Pancreas (tissue), 10 donors: ENCODE measurements around the gene EHBP1L1. TPM values are rescaled to one million over a fixed set of nuclear protein-coding genes. Genes with fewer than 3 reads are reported as not detected.

ENCODE experiments used
- ATAC-seq, 4 donors: fragments of 200-7000 bp; cut with Tn5 transposase; one replicate each; pipeline versions ENCODE4 v1.8.0 to v1.9.1; 2020; ENCODE audit warnings: mild to moderate bottlenecking in 4 of 4, moderate library complexity in 4 of 4
- DNase-seq, 6 donors: peaks; one replicate each; pipeline ENCODE4 v3.0.0-alpha.2; 2020
- FAIRE-seq: peaks from 2 replicates; lab custom pipeline; 2012; peaks lifted over from hg19 to GRCh38; lab: Jason Lieb, UNC
- H3K27ac ChIP-seq, 4 donors: fragments of 200-600 bp; sonication (generic); 1 replicate in 3 of 4; 2 replicates in 1 of 4; pipeline versions ENCODE4 v1.5.0 to v1.8.0; 2020
- H3K27me3 ChIP-seq, 4 donors: fragments of 200-600 bp; one replicate each; pipeline ENCODE4 v1.8.0; 2021
- H3K36me3 ChIP-seq, 3 donors: fragments of 200-600 bp; sonication (generic) in 1 of 3; one replicate each; pipeline versions ENCODE4 v1.5.0 to v1.8.0; 2020 to 2021
- H3K4me1 ChIP-seq, 3 donors: fragments of 200-600 bp; one replicate each; pipeline ENCODE4 v1.8.0; 2021
- H3K4me3 ChIP-seq, 4 donors: fragments of 200-600 bp; sonication (generic) in 2 of 4; one replicate each; pipeline versions ENCODE4 v1.5.0 to v1.8.0; 2020 to 2021
- H3K9me3 ChIP-seq, 4 donors: fragments of 200-600 bp; one replicate each; pipeline ENCODE4 v1.8.0; 2021
- CTCF ChIP-seq, 4 donors: fragments of 200-600 bp; sonication (generic) in 3 of 4; IDR thresholded peaks; one replicate each; pipeline versions ENCODE4 v1.5.0 to v1.8.0; 2021; ENCODE audit warnings: antibody characterized with exemption in 4 of 4
- WGBS, 2 donors: extraction: QIAGEN DNeasy Blood & Tissue Kit; methylation state at CpG; one replicate each; pipeline ENCODE4 v1.1.7; 2013; 5-methylcytosine and 5-hydroxymethylcytosine counted together
- intact Hi-C, 3 donors: fragments of 100-400 bp; cut with DNase I; formaldehyde crosslinking; loops; one replicate each; pipeline versions ENCODE4 v1.11.1 to v1.14.2; 2022
- polyA plus RNA-seq, 2 donors: library from polyadenylated mRNA; stranded (reverse); fragments of 200-250 nt; gene quantifications; one replicate each; pipeline ENCODE4 v1.2.3, GENCODE V29; 2013
- total RNA-seq, 6 donors: library from RNA; stranded (reverse); fragmentation: NEBNext Ultra II Directional in 4 of 6; extraction: Animal tissue kit (Norgen Biotek cat#: 25700) in 4 of 6; gene quantifications; one replicate each; pipeline versions ENCODE4 v1.2.1 to v1.2.4, GENCODE V29; 2021 to 2023
- donor health status: healthy with polysubstance abuse.
- donor health status: DM: no; HTN: no; CAD: no; lungs with moderate emphysema.
- donor health status: DM: no; HTN: no; CAD: no.
- donor health status: control.
- donor health status: control.
- donor health status: Bipolar disorder and iron deficiency.
- donor health status: DM: yes; HTN: yes; CAD: no.
- donor health status: DM: no; HTN: no; CAD: no.
- donor health status: DM: no; HTN: no; CAD: no.
- donor health status: DM: yes; HTN: yes; CAD: no.

Gene EHBP1L1
- total RNA-seq (10 to 100 TPM in 4 of 6 donors, 1 to 10 TPM in 2; 6.5 to 26.2 (median 11.2) TPM), polyA plus RNA-seq (10 to 100 TPM; 25.0 to 34.2 TPM)

- ATAC-seq (peak; percentile 7 to 27 (median 14)), DNase-seq (peak in 4 of 6 donors; percentile 62 to 85 (median 72)), FAIRE-seq (no peak)
- H3K4me3 ChIP-seq, result peak within 1 kb of the TSS; percentile 23 to 88 (median 72)
- no peak for TF ChIP-seq CTCF (IDR thresholded peaks at IDR 0.05)
- H3K9me3 ChIP-seq, result no peaks in the 10 kb centered on the region
- WGBS, 2 donors, result 2 to 5% methylated on average over 51 to 69 of the region's 69 CpGs
- peaks cover 13 to 34% (median 13%) of the 10 kb centered on the region in 3 donors for H3K4me1 ChIP-seq
- peak within 1 kb of the TSS; percentile 9 to 86 (median 57) for H3K27ac ChIP-seq
- no peaks in the 10 kb centered on the region for H3K36me3 ChIP-seq
- no peaks in the 10 kb centered on the region for H3K27me3 ChIP-seq
- intact Hi-C loops, result no loop called here
These were observed at the start of gene EHBP1L1 for GRCh38 chr11:65575568-65576231. Gene EHBP1L1 (plus strand): TSS chr11:65576053. CDS start chr11:65576303, 250 bp downstream.

- 88 to 93% methylated on average over 8 of the region's 8 CpGs for WGBS, 2 donors
- FAIRE-seq (no peak), ATAC-seq (no peak), DNase-seq (peak in 1 of 6 donors; percentile 52)
- peaks cover 0 to 11% (median 5%) of the 10 kb centered on the region in 3 donors for H3K4me1 ChIP-seq
- intact Hi-C loops, result no loop called here
- H3K36me3 ChIP-seq, result peaks cover 0 to 13% (median 2%) of the 10 kb centered on the region in 3 donors
- no peak overlapping the region for H3K27ac ChIP-seq
- H3K27me3 ChIP-seq, result no peaks in the 10 kb centered on the region
- TF ChIP-seq CTCF (IDR thresholded peaks at IDR 0.05), result no peak
- H3K4me3 ChIP-seq, result no peak overlapping the region
- H3K9me3 ChIP-seq, result no peaks in the 10 kb centered on the region
These were observed 49.1 kb upstream of the EHBP1L1 start for GRCh38 chr11:65526744-65527143.

- no peak for TF ChIP-seq CTCF (IDR thresholded peaks at IDR 0.05)
- FAIRE-seq, result no peak
- ATAC-seq, result no peak
- intact Hi-C loops, result no loop called here
- Histone ChIP-seq H3K36me3 (peaks cover 2 to 26% (median 9%) of the 10 kb centered on the region in 3 donors), H3K9me3 (no peaks in the 10 kb centered on the region), H3K27me3 (no peaks in the 10 kb centered on the region), H3K4me1 (peaks cover 0 to 11% (median 5%) of the 10 kb centered on the region in 3 donors), H3K4me3 (no peak overlapping the region), H3K27ac (no peak overlapping the region)
- DNase-seq, result no peak
- 86 to 87% methylated on average over 12 of the region's 12 CpGs for WGBS, 2 donors
These were observed 47.0 kb upstream of the EHBP1L1 start for GRCh38 chr11:65528819-65529350.

- no peak overlapping the region for H3K27ac ChIP-seq
- WGBS, 2 donors, result 63 to 67% methylated on average over 10 of the region's 10 CpGs
- H3K27me3 ChIP-seq, result no peaks in the 10 kb centered on the region
- no peak overlapping the region for H3K4me3 ChIP-seq
- no peak for TF ChIP-seq CTCF (IDR thresholded peaks at IDR 0.05)
- DNase-seq, result peak in 1 of 6 donors; percentile 67
- FAIRE-seq, result no peak
- ATAC-seq, result no peak
- H3K36me3 ChIP-seq, result peaks cover 2 to 26% (median 9%) of the 10 kb centered on the region in 3 donors
- peaks cover 0 to 8% (median 5%) of the 10 kb centered on the region in 3 donors for H3K4me1 ChIP-seq
- intact Hi-C loops, result loop anchor here in 2 of 3 donors (10.0 kb wide), 2 partner anchors 55 to 315 kb away; no protein-coding TSS in a partner anchor
- H3K9me3 ChIP-seq, result no peaks in the 10 kb centered on the region
These were observed 46.2 kb upstream of the EHBP1L1 start for GRCh38 chr11:65529475-65530156.
